Stimulated activated CD4-positive, alpha-beta T cell treated with anti-CD3 and anti-CD28 coated beads, Interleukin-2, amount 100 ng/mL, for 24 hours (primary cell): ENCODE results near the gene THRB.

Source experiments
- DNase-seq, 2 donors: peaks; one replicate each; pipeline ENCODE4 v3.0.0-alpha.2; 2020

Gene THRB

DNA sequence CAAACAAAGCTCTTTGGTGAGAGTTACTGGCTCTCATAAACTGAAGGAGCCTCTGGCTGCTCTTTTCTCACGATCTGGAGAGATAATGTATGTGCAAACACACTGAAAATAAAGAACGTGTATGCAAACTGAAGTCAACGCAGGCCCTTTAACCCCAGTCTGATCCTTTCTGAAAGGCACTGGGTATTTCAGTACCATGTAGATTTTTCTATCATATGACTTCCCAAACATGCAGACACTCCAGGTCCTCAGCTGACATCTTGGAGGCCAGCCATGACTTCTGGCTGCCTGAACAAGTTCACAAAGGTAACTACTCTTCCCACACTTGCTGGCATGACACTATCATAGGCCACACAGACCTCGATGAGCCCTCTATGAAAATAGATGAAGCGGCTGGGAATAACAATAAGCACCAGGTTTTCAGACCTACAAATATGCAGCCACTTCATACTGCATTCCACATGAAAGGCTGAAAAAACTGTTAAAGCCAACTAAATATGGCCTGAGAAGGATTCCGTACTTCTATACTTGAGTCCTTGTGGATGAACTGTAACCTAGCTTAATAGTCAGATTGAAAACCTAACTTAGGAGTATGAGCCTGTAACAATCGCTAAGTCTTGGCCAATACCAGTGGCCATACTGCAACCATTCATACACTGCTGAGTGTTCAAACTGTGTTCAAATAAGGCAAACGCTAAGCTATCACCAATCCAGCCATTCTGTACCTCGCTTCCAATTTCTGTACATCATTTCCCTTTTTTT is 121.3 kb downstream of the THRB start:
- no peak for DNase-seq

DNA sequence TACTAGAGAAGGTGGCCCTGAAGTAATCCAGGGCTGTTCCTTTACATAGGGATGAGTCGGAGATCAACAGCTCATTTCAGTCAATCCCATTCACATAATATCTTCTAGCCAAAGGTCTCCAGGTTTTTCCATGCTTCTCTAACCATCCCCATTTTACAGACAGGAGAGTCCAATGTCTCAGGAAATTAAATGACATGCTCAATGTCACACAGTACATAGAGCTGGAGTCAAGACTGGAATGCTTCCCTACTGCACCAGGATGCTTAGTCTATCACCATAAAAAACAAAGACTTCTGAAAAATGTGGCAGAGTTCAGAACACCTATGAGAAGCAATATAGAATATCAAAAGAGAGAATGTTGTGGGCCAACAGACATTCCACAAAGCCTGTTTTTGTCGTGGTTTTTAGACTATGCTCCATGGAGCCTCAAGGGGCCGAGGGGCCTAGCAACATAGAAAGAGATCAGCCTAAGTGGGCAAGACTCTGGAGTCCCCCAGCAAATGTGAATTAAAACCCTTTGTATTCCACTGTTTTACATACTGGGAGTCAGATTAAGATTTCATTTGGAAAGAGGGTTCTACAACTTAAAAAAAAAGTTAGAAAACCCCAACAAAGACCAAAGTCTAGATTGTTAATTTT is 122.0 kb downstream of the THRB start:
- no peak for DNase-seq

DNA sequence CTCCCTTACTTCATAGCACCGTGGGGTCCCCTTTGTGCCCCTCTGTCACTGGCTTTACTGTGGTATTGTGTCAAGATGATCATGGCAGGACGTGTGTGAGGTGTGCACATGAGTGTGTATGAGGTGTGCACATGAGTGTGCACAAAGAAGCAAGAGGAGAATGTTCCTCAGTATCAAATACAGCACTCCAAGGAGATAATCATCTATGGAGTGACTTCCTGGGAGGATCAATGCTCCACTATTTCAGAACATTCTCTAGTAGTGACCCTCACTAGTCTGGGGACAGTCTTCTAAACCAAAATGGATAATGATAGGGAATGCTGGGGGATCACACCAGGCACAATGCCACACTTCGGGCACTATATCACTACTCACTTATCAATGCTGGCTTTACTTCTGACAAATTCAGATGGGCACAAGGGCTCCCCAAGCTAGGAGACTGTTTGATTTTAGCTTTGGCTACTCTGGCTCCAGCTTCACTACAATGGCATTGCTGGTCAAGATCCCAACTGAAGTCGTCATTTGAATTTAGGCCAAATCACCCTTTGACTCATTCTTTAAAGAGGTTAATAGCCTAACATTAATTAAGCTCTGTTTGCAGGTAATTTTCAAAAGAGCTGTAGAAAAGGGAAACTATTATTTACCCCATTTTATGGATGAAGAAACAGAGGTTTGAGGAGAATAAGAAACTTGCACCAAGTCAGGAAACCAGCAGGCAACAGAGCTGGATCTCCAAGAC is 124.1 kb downstream of the THRB start:
- no peak for DNase-seq

DNA sequence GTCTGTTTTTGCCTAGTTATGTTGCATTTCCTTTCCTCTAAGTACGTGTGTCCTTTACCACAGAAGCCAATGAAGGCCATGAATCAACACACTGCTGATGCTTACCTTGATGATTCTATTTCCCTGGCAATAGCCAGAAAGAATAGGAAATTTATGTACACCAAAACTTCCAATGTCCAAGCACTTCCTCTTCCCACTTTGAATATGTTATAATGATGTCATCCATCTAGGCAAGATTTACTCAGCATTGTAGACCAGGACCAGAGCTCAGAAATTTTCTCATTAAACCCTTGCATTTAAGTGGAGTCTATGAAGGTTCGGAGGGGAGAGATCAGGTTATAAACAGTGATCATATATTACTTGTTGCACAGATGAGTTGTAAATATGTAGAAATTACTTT is 126.0 kb downstream of the THRB start:
- no peak for DNase-seq

DNA sequence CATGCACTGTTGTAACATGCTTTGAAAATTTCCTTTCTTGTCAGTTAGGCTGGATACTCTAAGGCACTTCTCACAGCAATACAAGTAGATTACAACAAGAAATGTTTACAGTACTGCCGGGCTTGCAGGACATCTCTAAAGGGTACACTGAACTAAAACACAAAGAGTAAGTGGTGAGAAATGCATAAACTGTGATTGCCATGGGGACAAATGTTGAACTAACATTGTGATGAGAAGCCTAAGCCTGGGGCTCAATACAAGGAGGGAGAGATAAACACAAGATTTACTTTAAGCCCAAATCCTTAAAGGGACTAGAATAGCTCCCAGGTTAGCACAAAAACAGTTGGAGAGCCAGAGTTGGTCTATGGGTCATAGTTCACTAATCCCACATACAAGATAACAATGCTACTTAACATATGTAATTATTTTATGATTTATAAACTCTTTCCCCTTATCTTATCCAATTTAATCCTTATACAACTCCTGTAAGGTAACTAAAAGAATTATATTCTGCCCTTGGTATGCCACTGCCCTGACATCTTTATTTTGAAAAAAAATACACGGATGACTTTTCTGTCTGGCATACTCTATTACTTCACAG is 126.9 kb downstream of the THRB start:
- no peak for DNase-seq

DNA sequence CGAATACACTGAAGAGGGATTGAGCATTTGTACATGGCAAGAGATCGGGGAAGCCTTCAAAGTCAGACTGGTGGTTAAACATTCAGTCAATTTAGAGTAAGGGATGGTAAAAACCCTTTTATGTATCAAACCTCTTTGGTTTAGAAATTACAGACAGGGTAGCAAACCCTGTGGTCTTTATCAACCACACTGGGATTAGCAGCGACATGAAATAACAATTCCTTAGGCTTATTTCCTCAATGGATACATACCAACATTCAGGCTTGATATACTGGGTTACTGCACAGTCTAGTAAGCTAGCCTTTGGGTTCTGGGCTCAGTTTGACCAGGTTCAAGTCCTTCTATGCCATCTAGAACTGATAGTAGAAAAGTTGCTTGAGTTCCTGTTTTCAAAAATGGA is 127.4 kb downstream of the THRB start:
- DNase-seq, result no peak

DNA sequence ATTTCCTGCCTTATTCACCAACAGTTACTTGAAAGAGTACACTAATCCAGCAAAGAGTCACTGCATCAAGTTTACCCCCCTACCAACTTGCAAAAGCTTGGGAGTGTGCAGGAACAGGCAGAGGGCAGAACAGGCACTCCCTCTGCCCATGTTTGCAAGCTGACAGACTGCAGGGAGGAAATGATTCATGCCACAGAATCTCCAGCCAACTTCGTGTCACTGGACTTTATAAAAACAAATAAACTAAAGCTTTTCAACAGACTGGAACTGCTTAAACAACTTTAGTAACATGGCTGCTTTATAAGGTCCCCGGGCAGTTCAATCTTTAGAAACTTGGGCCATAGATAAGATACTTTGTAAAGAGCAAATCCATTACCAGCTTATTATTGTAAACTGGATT is 129.5 kb downstream of the THRB start:
- no peak for DNase-seq

DNA sequence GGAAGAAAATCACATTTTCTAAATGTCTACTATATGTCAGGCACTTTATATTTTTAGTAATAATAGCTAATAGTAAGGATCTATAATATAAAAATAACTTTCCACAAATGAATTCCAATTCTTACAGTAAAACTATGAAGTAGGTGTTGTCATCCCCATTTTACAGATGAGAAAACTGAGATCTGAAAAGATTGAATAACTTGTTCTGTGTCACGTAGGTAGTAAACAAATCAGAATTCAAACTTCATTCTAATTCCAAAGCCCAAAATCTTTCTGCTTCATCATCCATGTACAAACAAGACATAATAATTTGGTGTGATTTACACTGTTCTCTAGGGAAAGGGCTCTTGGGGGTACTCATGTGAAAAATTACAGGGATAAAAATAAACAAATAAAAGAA is 130.3 kb downstream of the THRB start:
- no peak for DNase-seq

DNA sequence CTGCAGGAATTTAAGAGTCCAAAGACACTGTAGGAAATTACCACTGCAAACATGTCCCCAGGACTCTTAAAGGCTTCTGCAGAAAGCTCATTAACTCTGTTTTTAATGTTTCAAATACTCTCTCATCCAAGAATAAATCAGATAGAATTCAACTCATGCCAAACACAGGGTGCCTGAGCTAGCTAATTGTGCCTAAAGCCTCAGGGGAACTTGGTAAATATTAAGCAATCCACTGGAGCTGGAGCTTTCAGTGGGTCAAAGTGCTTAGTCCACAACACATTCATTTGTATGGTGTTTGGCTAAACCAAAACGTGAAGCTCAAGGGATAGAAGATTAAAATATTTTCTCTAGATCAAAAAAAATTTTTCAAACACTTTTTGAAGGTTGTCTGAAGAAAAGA is 131.4 kb downstream of the THRB start:
- DNase-seq, result no peak

DNA sequence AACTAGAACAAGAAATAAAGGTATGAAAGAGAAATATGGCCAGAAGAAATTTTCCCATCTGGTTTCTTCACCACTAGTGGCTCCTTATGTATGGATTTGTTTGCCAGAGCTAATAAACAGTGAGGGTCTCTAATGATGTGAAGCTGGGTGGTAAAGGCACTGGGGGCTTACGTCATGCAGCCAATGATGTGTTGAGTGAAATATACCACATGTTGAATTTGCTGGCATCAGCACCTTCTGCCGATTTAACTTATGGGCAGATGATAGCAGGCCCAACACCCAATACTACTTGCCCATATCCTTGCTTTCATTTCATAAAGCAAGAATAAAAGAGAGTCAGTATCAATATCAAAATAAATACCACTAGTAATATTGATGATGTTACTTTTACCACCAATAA is 133.0 kb downstream of the THRB start:
- no peak for DNase-seq

DNA sequence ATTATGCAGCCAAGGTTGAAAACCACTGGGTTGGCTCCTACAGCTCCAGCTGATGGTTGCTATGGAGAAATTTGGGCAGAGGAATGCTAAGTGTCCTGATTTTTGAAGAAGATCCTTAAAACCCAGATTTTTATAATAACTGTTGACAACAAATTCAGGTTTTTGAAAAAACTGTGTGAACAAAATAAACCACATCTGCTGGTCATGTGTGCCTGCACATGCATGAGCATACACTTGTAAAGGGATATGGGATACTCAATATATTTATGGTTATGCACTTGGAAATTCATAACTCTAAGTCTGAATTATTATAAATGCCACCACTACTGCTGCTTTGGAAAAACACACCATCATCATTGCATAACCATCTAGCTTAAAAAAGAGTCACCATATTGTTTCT is 133.7 kb downstream of the THRB start:
- no peak for DNase-seq

DNA sequence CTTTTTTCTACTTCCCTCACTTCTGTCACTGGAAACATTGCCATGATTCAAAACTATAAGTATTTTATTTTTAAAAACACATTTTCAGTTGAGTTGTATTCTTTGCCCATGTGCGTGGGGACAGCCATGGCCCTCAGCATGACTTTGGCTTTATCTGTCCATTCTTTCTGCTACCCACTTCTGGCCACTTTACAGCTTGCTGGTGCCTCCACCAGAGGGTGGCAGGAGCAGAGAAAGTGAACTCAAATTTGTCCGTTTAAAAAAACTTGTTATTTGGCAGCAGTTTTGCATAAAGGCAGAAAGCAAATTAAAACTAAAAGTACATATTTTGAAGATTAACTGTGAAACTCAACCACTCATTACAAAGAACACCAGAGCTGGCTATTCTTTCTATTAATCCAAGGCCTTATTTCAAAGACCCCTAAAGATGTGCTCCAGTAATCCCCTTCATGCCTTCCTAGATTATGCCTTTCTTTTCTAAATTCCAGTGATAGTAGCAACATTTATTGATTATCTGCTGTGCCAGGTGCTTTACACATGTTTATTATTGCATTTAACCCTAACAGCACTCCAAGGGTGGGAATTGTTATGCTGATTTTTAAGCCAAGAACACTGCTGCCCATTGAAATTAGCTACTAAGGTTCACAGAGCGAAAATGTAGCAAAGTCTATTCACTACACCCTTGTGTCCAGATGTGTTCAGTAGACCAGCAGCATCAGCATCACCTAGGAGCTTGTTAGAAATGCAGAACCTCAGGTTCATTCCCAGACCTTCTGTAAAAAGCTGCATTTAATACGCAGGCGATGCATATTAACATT is 134.8 kb downstream of the THRB start:
- DNase-seq, result no peak

DNA sequence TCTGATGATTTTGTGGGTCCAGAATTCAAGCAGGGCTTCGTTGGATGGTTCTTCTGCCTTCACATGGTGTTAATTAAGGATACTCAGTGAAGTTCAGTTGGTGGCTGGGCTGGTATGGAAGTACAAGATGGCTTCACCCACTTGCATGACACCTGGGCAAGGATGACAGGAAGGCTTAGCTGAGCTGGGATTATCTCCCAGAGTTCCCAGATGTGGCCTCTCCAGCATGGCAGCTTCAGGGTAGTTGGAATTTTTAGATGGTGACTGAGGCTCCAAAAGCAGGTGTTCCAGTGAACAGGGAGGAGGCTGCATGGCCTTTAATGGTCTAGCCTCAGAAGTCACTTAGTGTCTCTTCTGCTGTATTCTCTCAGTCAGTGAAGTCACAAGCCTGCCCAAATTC is 135.5 kb downstream of the THRB start:
- no peak for DNase-seq

DNA sequence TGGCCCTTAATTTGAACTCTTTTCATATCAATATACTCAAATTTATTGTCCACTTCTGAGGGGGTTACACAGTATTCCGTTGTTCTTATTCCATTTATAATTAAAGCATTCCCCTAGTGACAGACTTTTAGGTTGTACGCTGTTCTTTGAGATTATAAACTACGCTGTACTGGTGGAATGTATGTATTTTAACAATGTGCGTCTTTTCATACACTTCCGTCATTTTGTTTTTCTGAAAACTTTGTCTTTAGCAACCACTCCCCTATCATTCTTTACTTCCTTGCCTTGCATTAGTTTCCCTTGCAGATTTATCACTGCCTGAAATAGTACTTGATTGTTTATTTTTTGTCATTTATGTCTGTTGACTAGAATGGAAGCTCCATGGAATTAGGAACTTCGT is 137.0 kb downstream of the THRB start:
- no peak for DNase-seq

DNA sequence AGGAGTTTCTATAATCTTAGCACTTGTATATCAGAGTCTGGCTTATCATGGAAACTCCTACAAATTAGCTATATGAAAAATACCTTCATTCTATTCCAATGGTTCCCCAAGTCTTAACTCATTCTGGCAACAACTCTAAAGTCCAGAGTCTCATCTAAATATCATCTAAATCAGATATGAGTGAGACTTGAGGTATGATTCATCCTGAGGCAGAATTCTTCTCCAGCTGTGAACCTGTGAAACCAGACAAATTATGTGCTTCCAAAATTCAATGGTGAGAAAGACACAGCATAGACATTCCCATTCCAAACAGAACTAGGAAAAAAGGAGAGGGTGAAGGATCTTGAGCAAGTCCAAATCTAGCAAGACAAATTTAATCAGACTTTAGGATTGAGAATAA is 138.8 kb downstream of the THRB start:
- DNase-seq, result no peak

DNA sequence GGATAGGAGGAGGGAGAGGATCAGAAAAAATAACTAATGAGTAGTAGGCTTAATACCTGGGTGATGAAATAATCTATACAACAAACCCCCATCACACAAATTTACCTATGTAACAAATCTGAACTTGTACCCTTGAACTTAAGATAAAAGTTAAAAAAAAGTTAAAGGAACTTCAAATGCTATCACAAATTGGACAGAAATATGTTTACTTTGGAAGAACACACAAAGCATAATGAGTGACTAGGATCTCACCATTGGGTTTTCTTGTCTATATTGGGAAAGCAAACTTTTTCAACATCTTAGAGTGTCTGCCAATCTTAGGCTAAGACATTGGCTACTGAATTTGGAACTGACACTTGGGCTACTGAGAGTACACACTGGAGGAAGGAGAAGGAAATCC is 140.4 kb downstream of the THRB start:
- no peak for DNase-seq

DNA sequence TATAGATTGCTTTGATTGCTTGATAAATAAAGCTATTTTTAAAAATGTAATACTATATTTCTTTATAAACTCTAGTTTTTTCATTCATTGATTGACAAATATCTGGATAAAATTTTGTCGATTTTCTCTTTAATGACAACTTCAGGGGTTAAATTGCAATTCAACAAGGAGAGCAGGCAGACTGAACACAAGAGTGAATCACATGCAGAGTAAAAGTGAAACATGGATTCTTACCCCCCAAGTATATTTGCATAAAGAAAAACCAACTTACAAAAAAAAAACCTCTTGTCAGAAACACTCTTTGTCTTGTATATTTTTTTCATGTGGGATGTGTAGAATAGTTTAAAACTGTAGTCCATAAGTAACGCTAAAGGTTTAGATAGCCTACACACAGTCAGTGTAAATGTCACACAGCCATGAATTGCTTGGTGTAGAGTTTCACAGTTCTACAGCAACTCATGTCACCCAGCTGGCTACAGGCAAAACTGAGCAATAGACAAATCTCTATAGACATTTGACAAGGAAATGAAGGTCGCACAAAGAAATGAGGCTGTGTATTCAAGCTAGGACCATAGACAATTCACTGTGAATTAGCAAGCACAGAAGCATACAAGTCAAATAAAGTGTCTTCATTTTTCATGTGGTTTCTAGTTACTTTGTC is 141.6 kb downstream of the THRB start:
- no peak for DNase-seq

DNA sequence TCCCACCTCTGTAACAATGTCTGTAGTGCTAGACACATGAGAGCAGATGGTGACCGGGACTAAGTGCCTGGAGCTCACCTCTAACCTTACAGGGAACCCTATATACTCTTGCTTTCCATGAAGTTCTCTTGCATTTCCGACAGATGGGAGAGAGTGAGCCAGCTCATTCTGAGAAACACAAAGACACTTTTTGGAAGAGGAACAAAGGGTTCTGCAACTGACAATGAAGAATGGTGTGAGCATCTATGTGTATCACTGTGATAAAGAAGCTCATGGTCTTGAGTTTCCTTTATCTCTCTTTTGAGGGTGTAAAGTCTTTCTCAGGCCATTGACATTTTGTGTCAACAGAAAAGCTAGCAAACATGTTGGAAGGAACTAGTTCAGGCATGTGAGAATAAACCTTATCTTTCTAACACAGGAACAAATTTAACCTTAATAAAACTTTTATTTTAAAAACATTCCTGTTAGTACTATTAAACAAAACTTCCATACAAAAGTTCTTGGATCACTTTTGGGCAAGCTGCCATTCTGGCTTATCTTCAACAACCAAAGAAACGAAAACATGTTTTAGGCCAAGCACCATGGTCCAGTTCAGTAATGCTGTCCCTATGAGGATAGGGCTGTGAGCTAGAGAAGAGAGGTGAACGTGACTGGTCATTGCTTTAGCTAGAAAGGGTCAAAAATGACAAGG is 142.7 kb downstream of the THRB start:
- no peak for DNase-seq

DNA sequence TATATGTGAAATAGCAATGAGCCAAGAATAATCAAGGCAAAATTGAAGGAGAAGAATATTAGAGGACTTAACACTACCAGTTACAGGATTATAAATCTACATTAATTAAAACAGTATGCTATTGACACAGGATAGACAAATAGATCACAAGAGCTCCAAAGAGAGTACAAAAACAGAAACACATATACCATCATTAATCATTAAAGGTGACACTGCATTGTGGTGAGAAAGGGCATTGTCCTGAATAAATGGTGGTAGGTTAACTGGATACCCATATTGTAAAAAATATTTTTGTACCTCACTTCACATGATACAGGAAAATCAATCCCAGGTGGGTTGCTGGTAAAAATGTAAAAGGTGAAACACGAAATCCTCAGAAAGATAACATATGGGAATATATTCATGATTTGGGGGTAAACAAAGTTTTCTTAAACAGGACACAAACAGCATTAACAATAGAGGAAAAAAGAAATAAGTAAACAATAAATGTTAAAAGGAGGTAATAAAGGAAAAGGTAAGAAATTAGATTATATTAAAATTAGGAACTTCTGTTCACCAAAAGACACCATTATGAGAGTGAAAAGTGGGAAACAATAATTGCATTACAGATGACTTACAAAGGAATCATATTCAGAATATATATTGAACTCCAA is 145.2 kb downstream of the THRB start:
- DNase-seq, result no peak

DNA sequence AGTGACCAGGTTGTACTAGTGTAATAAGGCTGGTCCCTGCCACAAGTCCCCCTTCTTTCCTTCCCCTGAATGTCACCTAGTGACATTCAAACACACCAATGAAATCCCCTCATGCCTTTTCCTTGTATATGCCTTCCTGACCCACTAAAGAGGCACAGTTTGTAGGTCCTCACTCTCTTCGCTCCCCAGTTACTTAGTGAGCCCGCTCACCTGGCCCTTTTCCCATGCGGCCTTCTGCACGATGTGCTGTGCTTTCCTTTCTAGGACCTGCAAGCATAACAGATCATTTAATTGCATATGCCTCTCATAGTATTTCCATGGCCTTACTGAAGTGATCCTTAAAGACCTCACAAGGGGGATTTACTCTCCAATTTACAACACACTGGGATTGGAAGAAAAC is 146.3 kb downstream of the THRB start:
- DNase-seq, result no peak

DNA sequence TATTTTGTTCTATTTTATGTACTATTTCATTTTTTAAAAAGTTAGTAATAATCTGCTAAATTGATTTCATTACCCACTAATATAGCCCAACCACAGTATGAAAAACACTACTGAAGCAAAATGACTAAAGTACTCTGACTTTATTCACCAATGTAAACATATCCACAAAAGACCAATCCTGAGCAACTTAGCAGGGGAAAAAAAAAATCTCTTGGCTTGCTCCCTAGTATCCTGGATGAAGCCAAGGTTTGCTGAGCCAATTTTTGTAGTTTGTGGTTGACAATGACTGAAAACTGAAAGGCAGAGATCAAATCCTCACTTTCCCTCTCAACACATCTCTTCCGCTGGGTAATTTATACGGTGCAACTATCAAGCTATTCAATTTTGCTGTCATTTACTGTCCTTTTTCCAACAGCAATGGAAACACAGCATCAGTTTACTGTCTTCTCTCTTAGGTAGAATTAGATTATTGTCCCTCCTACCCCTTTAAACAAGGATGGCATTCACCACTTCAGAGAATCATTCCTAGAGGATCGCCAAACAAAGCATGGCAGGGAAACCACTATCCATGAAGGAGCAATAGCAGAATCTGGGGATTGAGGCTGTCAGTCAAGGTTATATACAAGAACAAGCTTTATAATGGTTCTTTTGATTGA is 149.7 kb downstream of the THRB start:
- no peak for DNase-seq
